Activated naive CD4-positive, alpha-beta T cell treated with anti-CD3 and anti-CD28 coated beads, Interleukin-2, amount 10 ng/mL, durations not matched to agents 7 days and 5 days (primary cell): Measurements from ENCODE around the gene AGO1.

Experiments used
- CTCF ChIA-PET: fragments of 350-600 bp; sonication (Branson Sonifier 250); formaldehyde crosslinking; loops from one replicate; lab custom pipeline; 2021; ENCODE audit warnings: antibody characterized with exemption; lab: Charles Lee
- DNase-seq: peaks from one replicate; pipeline ENCODE4 v3.0.0-alpha.2; 2020
- H3K27ac Mint-ChIP-seq: one replicate; pipeline ENCODE4 v1.8.0; 2021; ENCODE audit warnings: mild to moderate bottlenecking, moderate library complexity, mixed read lengths
- H3K27me3 Mint-ChIP-seq: one replicate; pipeline ENCODE4 v1.8.0; 2021; ENCODE audit warnings: mild to moderate bottlenecking, mixed read lengths
- H3K36me3 Mint-ChIP-seq: one replicate; pipeline ENCODE4 v1.8.0; 2021; ENCODE audit warnings: mixed read lengths
- H3K4me1 Mint-ChIP-seq: one replicate; pipeline ENCODE4 v1.8.0; 2021; ENCODE audit warnings: mixed read lengths
- H3K4me3 Mint-ChIP-seq: one replicate; pipeline ENCODE4 v1.8.0; 2021; ENCODE audit warnings: mild to moderate bottlenecking, moderate library complexity, mixed read lengths
- H3K9me3 Mint-ChIP-seq: one replicate; pipeline ENCODE4 v1.8.0; 2021; ENCODE audit warnings: mixed read lengths

AGO1 gene

DNA sequence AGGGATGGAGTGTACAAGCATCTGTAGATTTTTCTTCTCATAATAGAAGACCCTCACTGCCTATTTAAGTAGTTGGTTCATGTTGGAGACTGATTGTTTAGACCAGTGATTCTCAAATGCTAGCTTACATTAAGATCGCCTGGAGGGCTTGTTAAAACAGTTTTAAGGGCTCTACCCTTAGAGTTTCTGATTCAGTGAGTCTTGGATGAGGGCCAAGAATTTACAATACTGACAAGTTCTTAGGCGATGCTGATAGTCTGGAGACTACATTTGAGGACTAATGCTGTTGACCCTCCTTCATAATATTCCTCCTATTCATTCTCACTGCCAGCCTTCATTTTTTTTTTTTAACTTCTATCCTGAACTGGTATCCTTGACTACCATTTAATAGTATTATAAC, 32.7 kb downstream of the AGO1 start:
- no peaks in the 10 kb centered on the region for H3K4me1 Mint-ChIP-seq
- no peaks in the 10 kb centered on the region for H3K9me3 Mint-ChIP-seq
- H3K27ac Mint-ChIP-seq, result no peak overlapping the region
- peaks cover 54% of the 10 kb centered on the region for H3K36me3 Mint-ChIP-seq
- CTCF ChIA-PET, result no interaction called here
- no peak overlapping the region for H3K4me3 Mint-ChIP-seq
- H3K27me3 Mint-ChIP-seq, result no peaks in the 10 kb centered on the region
- no peak for DNase-seq

DNA sequence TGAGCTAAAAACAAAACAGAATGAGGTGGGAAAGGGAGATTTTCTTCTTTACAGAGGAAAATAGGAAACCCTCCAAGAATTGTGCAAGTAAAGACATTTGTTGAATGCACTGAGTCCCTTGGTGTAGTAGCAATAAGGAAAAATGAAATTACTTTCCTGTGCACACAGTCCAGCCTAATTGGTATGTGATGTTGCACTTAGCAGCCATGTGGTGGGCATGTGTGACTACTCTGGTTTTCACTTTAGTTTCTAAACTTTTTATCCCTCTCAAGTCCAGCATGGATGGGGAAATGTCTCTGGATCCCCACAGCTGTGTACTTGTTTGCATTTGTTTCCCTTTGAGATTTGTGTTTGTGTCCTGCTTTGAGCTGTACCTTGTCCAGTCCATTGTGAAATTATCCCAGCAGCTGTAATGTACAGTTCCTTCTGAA, 40.8 kb downstream of the AGO1 start:
- no peak for DNase-seq
- Mint-ChIP-seq H3K9me3 (no peaks in the 10 kb centered on the region), H3K36me3 (peaks cover 10% of the 10 kb centered on the region), H3K27ac (no peak overlapping the region), H3K4me1 (no peaks in the 10 kb centered on the region), H3K4me3 (no peak overlapping the region), H3K27me3 (no peaks in the 10 kb centered on the region)
- CTCF ChIA-PET, result no interaction called here

DNA sequence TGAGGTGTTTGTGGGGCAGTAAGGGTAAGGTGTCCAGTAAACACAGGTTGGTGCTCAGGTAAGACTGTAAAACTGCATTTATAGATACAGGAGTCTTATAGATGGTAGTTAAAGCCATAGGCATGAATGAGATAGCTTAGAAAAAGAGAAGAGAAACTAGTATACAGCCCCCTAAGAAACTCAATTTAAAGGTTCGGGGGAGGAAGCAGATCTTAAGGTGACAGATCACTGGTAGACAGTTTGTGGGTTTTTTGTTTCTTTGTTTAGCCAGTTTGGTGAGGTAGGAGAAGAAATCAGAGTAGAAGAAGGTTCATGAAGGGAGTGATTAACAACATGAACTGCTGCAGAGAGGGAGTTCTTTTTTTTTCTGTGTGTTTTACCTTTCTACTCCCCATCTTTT, 41.8 kb downstream of the AGO1 start:
- no peaks in the 10 kb centered on the region for H3K9me3 Mint-ChIP-seq
- H3K27ac Mint-ChIP-seq, result no peak overlapping the region
- no peaks in the 10 kb centered on the region for H3K27me3 Mint-ChIP-seq
- no peak for DNase-seq
- H3K4me1 Mint-ChIP-seq, result peaks cover 3% of the 10 kb centered on the region
- peaks cover 7% of the 10 kb centered on the region for H3K36me3 Mint-ChIP-seq
- CTCF ChIA-PET, result no interaction called here
- H3K4me3 Mint-ChIP-seq, result no peak overlapping the region

DNA sequence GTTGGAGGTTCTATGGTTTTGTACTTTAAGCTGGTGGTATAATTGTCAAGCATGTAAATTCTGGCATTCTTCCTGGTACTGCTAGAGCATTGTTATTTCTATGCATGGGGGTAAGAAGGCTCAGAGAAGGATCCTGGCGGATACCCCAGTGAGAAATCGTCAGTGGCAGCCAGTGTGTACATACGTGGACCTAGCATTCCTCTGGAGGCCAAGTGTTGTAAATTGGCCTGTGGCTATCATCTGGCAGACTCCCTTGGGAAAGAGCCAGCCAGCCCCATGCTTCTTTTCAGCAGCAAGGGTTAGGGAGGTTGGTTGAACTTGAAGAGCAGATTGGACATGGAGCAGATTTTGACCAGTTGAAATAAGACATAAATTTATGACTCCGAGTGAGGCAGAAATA, 42.7 kb downstream of the AGO1 start:
- H3K4me3 Mint-ChIP-seq, result no peak overlapping the region
- peaks cover 9% of the 10 kb centered on the region for H3K4me1 Mint-ChIP-seq
- CTCF ChIA-PET, result interaction anchor here (0.6 kb wide), 1 partner anchor 26 kb away, joined by 3 read pairs; no protein-coding TSS in a partner anchor
- H3K27ac Mint-ChIP-seq, result no peak overlapping the region
- no peaks in the 10 kb centered on the region for H3K9me3 Mint-ChIP-seq
- H3K27me3 Mint-ChIP-seq, result no peaks in the 10 kb centered on the region
- DNase-seq, result no peak
- H3K36me3 Mint-ChIP-seq, result no peaks in the 10 kb centered on the region

- Mint-ChIP-seq H3K4me1 (peaks cover 19% of the 10 kb centered on the region), H3K9me3 (no peaks in the 10 kb centered on the region), H3K27ac (no peak overlapping the region), H3K36me3 (no peaks in the 10 kb centered on the region), H3K4me3 (no peak overlapping the region), H3K27me3 (no peaks in the 10 kb centered on the region)
- DNase-seq, result no peak
- CTCF ChIA-PET, result no interaction called here
Observed at GRCh38 chr1:35927472-35927871, 44.5 kb downstream of the AGO1 start.

GRCh38 chr1:35929730-35930592, 47.0 kb downstream of the AGO1 start:
- peak overlapping the region; percentile 98 for H3K27ac Mint-ChIP-seq
- CTCF ChIA-PET, result interaction anchor here (0.6 to 2.0 kb wide), 3 partner anchors 24 to 157 kb away, joined by 3 to 9 read pairs (median 3); partner anchors contain the start of gene AGO1
- peaks cover 1% of the 10 kb centered on the region for H3K36me3 Mint-ChIP-seq
- H3K4me1 Mint-ChIP-seq, result peaks cover 34% of the 10 kb centered on the region
- no peaks in the 10 kb centered on the region for H3K27me3 Mint-ChIP-seq
- H3K9me3 Mint-ChIP-seq, result no peaks in the 10 kb centered on the region
- H3K4me3 Mint-ChIP-seq, result peak overlapping the region; percentile 90
- peak; percentile 60 for DNase-seq

- Mint-ChIP-seq H3K9me3 (no peaks in the 10 kb centered on the region), H3K4me3 (peak within 1 kb of the TSS; percentile 90), H3K27me3 (no peaks in the 10 kb centered on the region), H3K36me3 (peaks cover 1% of the 10 kb centered on the region), H3K27ac (peak within 1 kb of the TSS; percentile 98), H3K4me1 (peaks cover 34% of the 10 kb centered on the region)
- CTCF ChIA-PET, result interaction anchor here (0.6 to 2.0 kb wide), 4 partner anchors 25 to 159 kb away, joined by 3 to 9 read pairs (median 4); partner anchors contain the start of gene AGO1
- peak; percentile 91 for DNase-seq
Observed at GRCh38 chr1:35930593-35931445, 47.8 kb downstream of the AGO1 start, which contains the start of gene AGO3. Gene AGO3, plus strand, starts transcription at chr1:35931105. Its CDS starts 322 bp downstream, at chr1:35931427.

DNA sequence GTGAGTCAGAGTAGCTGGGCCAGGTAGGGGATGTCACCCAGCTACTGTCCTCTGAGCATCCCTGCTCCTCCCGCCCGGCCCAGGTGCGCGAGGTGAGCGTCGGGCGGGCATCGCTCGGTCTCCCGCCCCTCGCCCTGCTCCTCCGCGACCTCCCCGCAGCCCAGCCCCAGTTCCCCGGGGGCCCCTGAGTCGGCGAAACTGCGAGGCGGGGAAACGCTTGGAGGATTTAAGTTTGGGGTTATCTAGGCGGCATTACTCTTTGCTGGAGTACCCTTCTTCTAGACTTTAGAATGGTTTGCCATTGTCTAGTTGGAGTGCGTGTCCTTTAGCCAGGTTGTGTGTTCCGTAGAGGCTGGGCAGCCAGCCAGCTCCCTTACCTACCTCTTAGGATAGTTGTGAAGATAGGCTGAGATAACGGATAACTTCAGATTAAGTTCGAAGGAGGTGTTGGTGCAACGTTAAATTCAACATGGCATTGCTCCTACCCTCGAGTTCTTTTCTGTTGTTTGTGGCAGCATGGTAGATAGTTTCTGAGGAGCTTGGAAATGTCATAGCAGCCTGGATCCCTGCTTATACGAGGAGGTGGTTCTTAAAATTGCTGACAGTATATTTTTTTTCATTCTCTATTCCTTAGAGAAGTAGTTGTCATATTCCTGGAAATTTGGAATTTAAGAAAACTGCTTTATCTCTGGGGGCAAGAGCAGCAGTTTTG, 48.6 kb downstream of the AGO1 start:
- H3K4me1 Mint-ChIP-seq, result peaks cover 34% of the 10 kb centered on the region
- H3K9me3 Mint-ChIP-seq, result no peaks in the 10 kb centered on the region
- peaks cover 1% of the 10 kb centered on the region for H3K36me3 Mint-ChIP-seq
- no peaks in the 10 kb centered on the region for H3K27me3 Mint-ChIP-seq
- H3K27ac Mint-ChIP-seq, result peak overlapping the region; percentile 93
- peak overlapping the region; percentile 90 for H3K4me3 Mint-ChIP-seq
- DNase-seq, result no peak
- CTCF ChIA-PET, result interaction anchor here (0.7 to 2.0 kb wide), 4 partner anchors 49 to 217 kb away, joined by 3 to 9 read pairs (median 4); partner anchors contain the start of gene AGO1

DNA sequence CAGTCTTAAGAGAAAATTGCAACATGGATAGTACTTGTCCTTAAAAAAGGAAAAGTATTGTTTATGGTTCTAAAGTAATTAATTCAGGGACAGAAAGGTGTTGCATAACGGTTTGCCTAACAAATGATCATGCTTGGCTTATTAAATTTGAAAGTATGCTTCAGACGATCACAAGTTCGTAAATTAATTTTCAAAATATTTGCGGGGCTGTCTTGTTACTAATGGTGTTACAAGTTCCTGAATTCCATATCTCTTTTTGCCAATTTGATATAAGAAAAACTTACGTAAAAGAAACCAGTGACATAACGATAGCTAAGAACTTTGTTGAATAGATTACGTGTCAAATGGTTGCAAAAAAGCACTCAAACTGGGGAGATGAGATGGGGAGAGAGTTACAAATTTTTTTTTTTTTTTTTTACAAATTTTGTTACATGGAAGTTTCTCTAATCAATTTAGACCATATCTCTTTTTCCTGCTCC, 49.2 kb downstream of the AGO1 start:
- no peaks in the 10 kb centered on the region for H3K27me3 Mint-ChIP-seq
- H3K9me3 Mint-ChIP-seq, result no peaks in the 10 kb centered on the region
- peak overlapping the region; percentile 90 for H3K4me3 Mint-ChIP-seq
- no peak for DNase-seq
- CTCF ChIA-PET, result interaction anchor here (0.7 to 0.9 kb wide), 2 partner anchors 157 to 218 kb away, joined by 3 to 4 read pairs; no protein-coding TSS in a partner anchor
- H3K4me1 Mint-ChIP-seq, result peaks cover 34% of the 10 kb centered on the region
- peaks cover 2% of the 10 kb centered on the region for H3K36me3 Mint-ChIP-seq
- peak overlapping the region; percentile 20 for H3K27ac Mint-ChIP-seq

GRCh38 chr1:35932941-35933340, 49.9 kb downstream of the AGO1 start:
- CTCF ChIA-PET, result no interaction called here
- H3K36me3 Mint-ChIP-seq, result peaks cover 2% of the 10 kb centered on the region
- no peaks in the 10 kb centered on the region for H3K27me3 Mint-ChIP-seq
- peaks cover 34% of the 10 kb centered on the region for H3K4me1 Mint-ChIP-seq
- no peak for DNase-seq
- peak overlapping the region; percentile 90 for H3K4me3 Mint-ChIP-seq
- H3K9me3 Mint-ChIP-seq, result no peaks in the 10 kb centered on the region
- no peak overlapping the region for H3K27ac Mint-ChIP-seq

DNA sequence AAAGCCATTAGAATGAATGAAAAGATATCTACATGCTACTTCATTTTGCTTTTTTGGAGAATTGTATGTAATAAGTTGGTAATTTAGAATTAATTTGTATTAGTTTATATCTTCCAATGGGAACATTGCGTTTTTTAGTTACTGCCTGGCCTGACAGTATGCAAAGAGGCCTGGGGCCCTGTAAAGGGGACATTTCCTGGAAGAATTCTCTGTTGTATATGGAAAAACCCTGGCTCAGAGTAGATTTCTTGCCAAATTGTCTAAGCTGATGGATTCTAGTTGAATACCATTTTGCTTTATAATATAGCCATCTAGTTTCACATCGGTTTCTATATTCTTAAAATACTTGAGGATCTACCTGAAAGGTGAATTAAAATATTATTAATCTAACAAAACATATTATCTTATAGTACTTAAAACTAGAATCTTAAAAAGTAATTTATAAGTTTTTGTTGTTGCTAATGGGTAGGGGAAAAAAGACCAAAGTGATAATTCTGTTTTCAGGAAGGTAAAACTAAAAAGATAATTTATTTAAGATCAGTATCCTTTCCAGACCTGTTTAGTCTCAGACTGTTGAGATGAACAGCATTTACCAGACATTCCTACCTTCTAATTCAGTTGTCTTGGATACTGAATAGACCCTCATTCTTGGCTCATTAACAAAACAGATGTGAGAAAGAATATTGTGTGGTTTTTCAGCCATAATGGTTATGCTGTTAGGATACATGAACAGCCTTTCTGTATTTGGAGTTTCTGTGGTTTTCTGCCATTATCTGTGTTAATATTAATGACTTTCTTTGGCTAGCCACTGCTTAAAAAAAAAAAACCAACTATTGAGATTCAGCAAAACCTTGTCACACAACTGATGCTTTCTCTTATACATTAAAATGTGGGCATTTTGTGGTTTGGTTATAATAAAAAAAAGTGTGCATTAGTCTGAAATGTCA, 52.7 kb downstream of the AGO1 start:
- Mint-ChIP-seq H3K9me3 (no peaks in the 10 kb centered on the region), H3K4me3 (no peak overlapping the region), H3K27me3 (no peaks in the 10 kb centered on the region), H3K36me3 (peaks cover 4% of the 10 kb centered on the region), H3K27ac (no peak overlapping the region), H3K4me1 (peaks cover 25% of the 10 kb centered on the region)
- CTCF ChIA-PET, result no interaction called here
- no peak for DNase-seq

DNA sequence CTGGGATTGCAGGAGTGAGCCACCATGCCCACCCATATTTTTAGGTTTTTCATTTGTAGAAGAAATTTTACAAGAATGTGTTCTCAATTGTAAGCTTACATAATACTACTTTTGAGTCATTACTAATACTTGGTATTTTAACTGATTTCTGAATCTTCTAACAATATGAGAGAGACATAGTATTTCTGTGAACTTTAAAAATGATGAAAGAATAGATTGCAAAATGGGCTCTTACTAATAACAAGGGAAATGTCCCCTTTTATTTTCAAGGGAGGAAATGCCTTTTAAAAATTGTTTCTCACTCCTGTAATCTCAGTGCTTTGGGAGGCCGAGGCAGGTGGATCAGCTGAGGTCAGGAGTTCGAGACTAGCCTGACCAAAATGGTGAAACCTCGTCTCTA, 53.8 kb downstream of the AGO1 start:
- DNase-seq, result no peak
- no peaks in the 10 kb centered on the region for H3K27me3 Mint-ChIP-seq
- H3K27ac Mint-ChIP-seq, result no peak overlapping the region
- CTCF ChIA-PET, result no interaction called here
- H3K4me1 Mint-ChIP-seq, result peaks cover 31% of the 10 kb centered on the region
- no peak overlapping the region for H3K4me3 Mint-ChIP-seq
- H3K9me3 Mint-ChIP-seq, result no peaks in the 10 kb centered on the region
- H3K36me3 Mint-ChIP-seq, result peaks cover 8% of the 10 kb centered on the region

- no peak for DNase-seq
- Mint-ChIP-seq H3K9me3 (no peaks in the 10 kb centered on the region), H3K36me3 (peaks cover 9% of the 10 kb centered on the region), H3K27ac (no peak overlapping the region), H3K27me3 (no peaks in the 10 kb centered on the region), H3K4me1 (peaks cover 30% of the 10 kb centered on the region), H3K4me3 (no peak overlapping the region)
- CTCF ChIA-PET, result no interaction called here
Observed at GRCh38 chr1:35939484-35939883, 56.5 kb downstream of the AGO1 start.
